NCI-H82 (cell line): Measurements from ENCODE around the gene IFRD1.
"Not testable (repeated sequence)": the region's sequence is repeated elsewhere in the genome, so short reads cannot be mapped to it uniquely, and the experiment has no call there.

Experiments
- DNase-seq: peaks from one replicate; lab custom pipeline; 2025; lab: John Stamatoyannopoulos, UW

Gene IFRD1

GRCh38 chr7:112442210-112442609 lies 8.1 kb upstream of the IFRD1 start:
- no peak for DNase-seq

GRCh38 chr7:112444505-112444904 lies 5.8 kb upstream of the IFRD1 start:
- DNase-seq: no peak

GRCh38 chr7:112446431-112446830 lies 3.8 kb upstream of the IFRD1 start:
- no peak for DNase-seq

- no peak for DNase-seq
These were observed 2.9 kb upstream of the IFRD1 start for GRCh38 chr7:112447406-112447805.

GRCh38 chr7:112448381-112448780 lies 1.9 kb upstream of the IFRD1 start:
- no peak for DNase-seq

- DNase-seq: no peak
These were observed 1.4 kb upstream of the IFRD1 start for GRCh38 chr7:112448891-112449290.

- DNase-seq: no peak
These were observed 907 bp upstream of the IFRD1 start for GRCh38 chr7:112449353-112449752.

GRCh38 chr7:112450807-112451761 lies 824 bp downstream of the IFRD1 start:
- peak; percentile 98 for DNase-seq

GRCh38 chr7:112452102-112452888 lies 2.0 kb downstream of the IFRD1 start:
- peak; percentile 66 for DNase-seq

- DNase-seq: no peak
These were observed 3.4 kb downstream of the IFRD1 start for GRCh38 chr7:112453505-112454171.

GRCh38 chr7:112454191-112454590 lies 3.9 kb downstream of the IFRD1 start:
- not testable (repeated sequence) for DNase-seq

- no peak for DNase-seq
These were observed 9.4 kb downstream of the IFRD1 start for GRCh38 chr7:112459645-112460044.

GRCh38 chr7:112462236-112462635 lies 12.0 kb downstream of the IFRD1 start:
- no peak for DNase-seq

GRCh38 chr7:112467867-112468266 lies 17.6 kb downstream of the IFRD1 start:
- DNase-seq: no peak

- no peak for DNase-seq
These were observed 19.9 kb downstream of the IFRD1 start for GRCh38 chr7:112470194-112470593.

- no peak for DNase-seq
These were observed 26.3 kb downstream of the IFRD1 start for GRCh38 chr7:112476390-112477052.

- no peak for DNase-seq
These were observed 31.0 kb downstream of the IFRD1 start for GRCh38 chr7:112481121-112481736.

GRCh38 chr7:112481833-112482670 lies 31.8 kb downstream of the IFRD1 start:
- DNase-seq: no peak

- DNase-seq: peak; percentile 36
These were observed 34.5 kb downstream of the IFRD1 start for GRCh38 chr7:112484671-112485167.

- DNase-seq: peak; percentile 38
These were observed 35.5 kb downstream of the IFRD1 start for GRCh38 chr7:112485766-112486165.
